OCI-LY7 (cell line): Measurements from ENCODE around the gene NALCN. TPM values are rescaled to one million over a fixed set of nuclear protein-coding genes. Genes with fewer than 3 reads are reported as not detected.

Source experiments
- BruUV-seq: library from RNA; stranded (reverse); fragments of 400-500 nt; replicated peaks from 2 replicates; lab custom pipeline; 2021; lab: Mats Ljungman, UMichigan
- CTCF ChIA-PET: fragments of 300-600 bp; sonication (Branson Sonifier 250); formaldehyde crosslinking; loops from one replicate; lab custom pipeline; 2022; ENCODE audit warnings: antibody characterized with exemption; ENCODE audit not compliant: unreplicated experiment; lab: Charles Lee
- POLR2A ChIA-PET: fragments of 300-600 bp; sonication (Branson Sonifier 250); formaldehyde crosslinking; loops from one replicate; lab custom pipeline; 2022; ENCODE audit warnings: antibody characterized with exemption; lab: Charles Lee
- DNase-seq: peaks from one replicate; pipeline ENCODE4 v3.0.0-alpha.2; 2015; ENCODE audit warnings: low spot score
- H2AFZ ChIP-seq: fragments of 200-600 bp; sonication (generic), shearing (Covaris generic); 2 replicates; pipeline ENCODE4 v1.6.1; 2014; ENCODE audit warnings: mild to moderate bottlenecking, antibody characterized with exemption, low read length, moderate library complexity
- H3K27ac ChIP-seq: fragments of 200-600 bp; sonication (generic); 2 replicates; pipeline ENCODE4 v1.5.1; 2014; ENCODE audit warnings: mixed run types, low read depth, mild to moderate bottlenecking, moderate library complexity, low read length, inconsistent platforms; ENCODE audit not compliant: poor library complexity, severe bottlenecking
- H3K36me3 ChIP-seq: fragments of 200-600 bp; sonication (generic); 2 replicates; pipeline ENCODE4 v1.6.1; 2014; ENCODE audit warnings: mild to moderate bottlenecking, antibody characterized with exemption, low read length, moderate library complexity, mixed read lengths; ENCODE audit not compliant: insufficient read depth
- H3K4me1 ChIP-seq: fragments of 200-600 bp; sonication (generic); 2 replicates; pipeline ENCODE4 v1.5.1; 2014; ENCODE audit warnings: mild to moderate bottlenecking, low read length; ENCODE audit not compliant: insufficient read depth, poor library complexity, severe bottlenecking
- H3K4me2 ChIP-seq: fragments of 200-600 bp; sonication (generic); 2 replicates; pipeline ENCODE4 v1.6.1; 2014; ENCODE audit warnings: mild to moderate bottlenecking, low read length
- H3K4me3 ChIP-seq: fragments of 200-600 bp; sonication (generic); 2 replicates; pipeline ENCODE4 v1.5.1; 2014; ENCODE audit warnings: mild to moderate bottlenecking, low read depth, low read length; ENCODE audit not compliant: poor library complexity, severe bottlenecking
- H3K79me2 ChIP-seq: fragments of 200-600 bp; sonication (generic); 2 replicates; pipeline ENCODE4 v1.6.1; 2016; ENCODE audit warnings: low read depth, mild to moderate bottlenecking, low read length, moderate library complexity, mixed read lengths; ENCODE audit not compliant: insufficient read depth
- H3K9me2 ChIP-seq: fragments of 200-600 bp; sonication (generic); 2 replicates; pipeline ENCODE4 v1.6.1; 2016; ENCODE audit warnings: mild to moderate bottlenecking, low read length, mixed read lengths; ENCODE audit not compliant: insufficient read depth
- H3K9me3 ChIP-seq: fragments of 200-600 bp; sonication (generic); 2 replicates; pipeline ENCODE4 v1.6.1; 2014; ENCODE audit warnings: mild to moderate bottlenecking, mixed run types, low read length, mixed read lengths
- H4K20me1 ChIP-seq: fragments of 200-600 bp; sonication (generic); 2 replicates; pipeline ENCODE4 v1.6.1; 2014; ENCODE audit warnings: mild to moderate bottlenecking, antibody characterized with exemption, low read length, moderate library complexity, mixed read lengths; ENCODE audit not compliant: insufficient read depth
- CTCF ChIP-seq: fragments of 200-600 bp; sonication (generic); conservative IDR thresholded peaks from 2 replicates; pipeline ENCODE4 v1.5.1; 2014; ENCODE audit warnings: mild to moderate bottlenecking, antibody characterized with exemption, low read length, moderate library complexity, mixed read lengths
- EZH2phosphoT487 ChIP-seq: fragments of 200-600 bp; sonication (generic); IDR thresholded peaks from 2 replicates; pipeline ENCODE4 v1.6.1; 2018; ENCODE audit warnings: low read depth, borderline replicate concordance, mild to moderate bottlenecking, mixed run types, antibody characterized with exemption, low read length, moderate library complexity, mixed read lengths
- intact Hi-C: fragments of 100-400 bp; cut with micrococcal nuclease; formaldehyde crosslinking; loops from one replicate; pipeline ENCODE4 v1.10.0; 2022; ENCODE audit not compliant: unreplicated experiment
- total RNA-seq, 2 experiments: library from RNA; depleted of rRNA in 1 of 2; stranded (reverse); fragments of >200 nt in 1 of 2; shearing (Covaris generic) in 1 of 2; gene quantifications; 2 replicates each; pipeline ENCODE4 v1.2.3, GENCODE V29; 2014 to 2022

The NALCN gene
- total RNA-seq, 2 experiments from 2014 or later: not detected

DNA sequence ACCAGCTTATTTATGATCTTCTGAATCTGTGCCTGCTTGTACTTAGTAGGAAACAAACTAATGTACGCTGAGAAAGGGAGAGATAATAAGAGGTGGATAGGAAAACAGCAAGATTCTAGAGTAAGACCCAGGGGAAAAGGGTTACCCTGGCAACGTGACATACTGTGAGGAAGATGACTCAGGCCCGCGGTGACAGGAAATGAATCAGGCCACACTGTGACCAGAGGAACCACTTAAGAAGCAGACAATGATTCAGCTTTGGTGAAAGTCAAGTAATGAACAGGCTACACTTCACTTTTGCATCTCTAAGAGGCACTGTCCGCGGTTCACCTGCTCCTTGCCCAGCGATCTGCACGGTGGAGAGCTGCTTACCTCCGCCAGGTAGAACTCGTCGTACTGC is 158.2 kb downstream of the NALCN start:
- no peak for TF ChIP-seq EZH2phosphoT487

GRCh38 chr13:101248739-101249514 is 167.4 kb downstream of the NALCN start:
- no TSS peak for BruUV-seq
- H3K9me3 ChIP-seq: no peaks in the 10 kb centered on the region
- DNase-seq: no peak
- ChIA-PET POLR2A (no interaction called here), CTCF (no interaction called here)
- no peaks in the 10 kb centered on the region for H3K4me1 ChIP-seq
- TF ChIP-seq CTCF (no peak), EZH2phosphoT487 (no peak)
- no peak overlapping the region for H3K27ac ChIP-seq
- no peak overlapping the region for H2AFZ ChIP-seq
- no peaks in the 10 kb centered on the region for H4K20me1 ChIP-seq
- intact Hi-C loops: no loop called here
- H3K4me3 ChIP-seq: no peak overlapping the region
- no peak overlapping the region for H3K4me2 ChIP-seq
- no peaks in the 10 kb centered on the region for H3K9me2 ChIP-seq
- H3K36me3 ChIP-seq: no peaks in the 10 kb centered on the region
- no peaks in the 10 kb centered on the region for H3K79me2 ChIP-seq

More for the DNA sequence above, 158.2 kb downstream of the NALCN start:
- H3K4me1 ChIP-seq: no peaks in the 10 kb centered on the region
- no peaks in the 10 kb centered on the region for H3K9me3 ChIP-seq
- POLR2A ChIA-PET: no interaction called here
- H3K79me2 ChIP-seq: no peaks in the 10 kb centered on the region
- BruUV-seq: no TSS peak
- no peaks in the 10 kb centered on the region for H3K36me3 ChIP-seq
- intact Hi-C loops: no loop called here
- H2AFZ ChIP-seq: no peak overlapping the region
- H3K27ac ChIP-seq: no peak overlapping the region
- no peaks in the 10 kb centered on the region for H4K20me1 ChIP-seq
- CTCF ChIA-PET: no interaction called here
- DNase-seq: no peak
- no peak overlapping the region for H3K4me3 ChIP-seq
- no peak overlapping the region for H3K4me2 ChIP-seq
- H3K9me2 ChIP-seq: no peaks in the 10 kb centered on the region

DNA sequence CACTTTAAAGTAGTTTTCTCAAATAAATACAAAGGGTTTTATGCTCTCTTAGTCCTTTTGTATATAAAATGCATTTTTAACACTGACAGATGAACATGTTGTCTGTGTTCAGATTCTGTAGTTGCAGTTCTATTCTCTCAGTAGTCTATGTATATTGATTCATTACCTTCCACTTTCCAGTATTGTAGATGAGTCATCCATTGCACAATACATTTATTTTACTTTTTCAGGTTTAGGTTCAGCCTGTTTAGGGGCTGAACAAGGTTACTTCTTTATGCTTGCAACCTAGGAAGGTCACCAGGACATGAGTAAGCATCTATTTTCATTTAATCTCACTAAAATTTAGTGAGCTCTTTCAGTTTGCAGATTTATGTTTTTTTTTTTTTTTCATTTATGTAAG is 173.6 kb downstream of the NALCN start:
- BruUV-seq: no TSS peak
- ChIA-PET POLR2A (no interaction called here), CTCF (no interaction called here)
- Histone ChIP-seq H3K4me1 (no peaks in the 10 kb centered on the region), H3K4me2 (no peak overlapping the region), H3K27ac (no peak overlapping the region), H4K20me1 (no peaks in the 10 kb centered on the region), H3K4me3 (no peak overlapping the region), H3K9me3 (no peaks in the 10 kb centered on the region), H3K36me3 (no peaks in the 10 kb centered on the region), H2AFZ (no peak overlapping the region), H3K9me2 (no peaks in the 10 kb centered on the region), H3K79me2 (no peaks in the 10 kb centered on the region)
- TF ChIP-seq EZH2phosphoT487 (no peak), CTCF (no peak)
- intact Hi-C loops: no loop called here
- DNase-seq: no peak
